NCI-H187 (cell line): Measurements from ENCODE around the gene MOB4.
"Not testable (repeated sequence)": the region's sequence is repeated elsewhere in the genome, so short reads cannot be mapped to it uniquely, and the experiment has no call there.

Experiments
- DNase-seq, 2 experiments: peaks; one replicate each; lab custom pipeline; 2025; lab: John Stamatoyannopoulos, UW

The MOB4 gene

DNA sequence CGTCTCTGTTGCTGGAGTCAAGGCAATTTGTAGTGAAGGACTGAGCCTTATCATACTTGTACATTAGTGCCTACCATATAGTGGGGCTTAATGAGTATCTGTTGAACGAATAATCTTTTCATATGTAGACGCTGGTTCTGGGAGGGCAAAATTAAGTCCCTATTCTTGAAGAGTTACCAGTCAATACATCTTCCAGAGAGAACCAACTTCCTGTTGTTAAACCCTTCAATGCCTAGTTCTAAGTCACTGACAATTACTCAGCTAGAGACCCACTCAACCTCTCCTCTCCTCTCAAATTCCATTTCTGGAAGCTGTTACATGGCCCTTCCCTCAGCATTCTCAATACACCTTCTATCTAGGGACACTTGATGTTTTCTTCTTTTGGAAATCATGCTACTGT lies 1.1 kb upstream of the MOB4 start:
- no peak for DNase-seq

GRCh38 chr2:197515315-197515738 lies 539 bp upstream of the MOB4 start:
- peak in 1 of 2 experiments; percentile 29 for DNase-seq

DNA sequence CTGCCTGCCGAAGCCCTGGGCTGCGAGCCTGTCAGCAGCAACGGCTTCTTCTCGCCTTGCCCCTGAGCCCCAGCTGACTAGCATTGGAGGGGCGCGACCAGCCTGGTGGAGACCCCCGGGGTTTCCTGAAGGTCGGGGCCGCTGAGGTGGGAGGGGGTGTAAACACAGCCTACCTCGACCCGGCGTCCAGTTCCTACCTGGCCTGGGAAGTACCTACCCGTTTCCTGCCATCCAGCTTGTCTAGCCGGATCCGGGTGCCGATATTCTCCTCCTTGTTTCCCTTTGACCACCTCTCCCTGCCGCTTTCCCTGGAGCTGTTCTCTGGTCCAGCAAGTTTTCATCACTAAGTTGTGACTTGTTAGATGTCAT lies 511 bp downstream of the MOB4 start:
- no peak for DNase-seq

DNA sequence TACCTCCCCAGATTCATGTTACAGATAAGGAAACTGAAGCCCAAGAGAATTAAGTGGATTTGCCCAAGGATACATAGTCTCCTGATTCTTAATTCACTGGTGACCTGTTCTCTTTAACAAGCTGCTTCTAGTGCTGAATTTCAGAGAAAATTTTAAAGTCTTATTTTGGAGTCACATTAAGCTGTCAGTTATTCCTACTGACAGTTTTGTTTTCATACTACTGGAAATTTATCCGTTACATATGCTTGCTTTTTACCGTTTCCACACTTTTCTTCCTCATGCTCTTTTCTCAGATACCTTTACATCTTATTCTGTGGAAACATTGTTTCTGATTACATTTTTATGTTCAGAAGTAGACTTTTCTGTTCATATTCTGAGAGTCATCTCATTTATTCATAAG lies 1.3 kb downstream of the MOB4 start:
- DNase-seq = no peak

DNA sequence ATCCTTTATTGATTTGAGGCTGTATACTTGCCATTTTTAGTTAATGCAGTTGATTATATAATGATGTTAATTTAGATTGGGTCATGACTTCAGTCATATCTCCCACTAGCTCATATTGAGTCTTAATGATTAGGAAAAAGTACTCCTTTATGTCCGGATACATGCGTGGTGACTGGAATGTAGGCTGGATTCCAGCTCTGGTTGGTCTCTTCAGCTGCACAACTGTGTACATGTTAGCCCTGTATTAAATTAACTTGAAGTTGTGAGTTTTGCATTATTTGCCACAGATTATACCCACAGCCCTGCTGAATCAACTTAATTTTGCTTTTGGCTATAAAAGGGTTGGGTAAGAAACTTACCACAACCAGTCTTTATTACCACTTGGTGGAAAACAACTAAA lies 22.5 kb downstream of the MOB4 start:
- no peak for DNase-seq

DNA sequence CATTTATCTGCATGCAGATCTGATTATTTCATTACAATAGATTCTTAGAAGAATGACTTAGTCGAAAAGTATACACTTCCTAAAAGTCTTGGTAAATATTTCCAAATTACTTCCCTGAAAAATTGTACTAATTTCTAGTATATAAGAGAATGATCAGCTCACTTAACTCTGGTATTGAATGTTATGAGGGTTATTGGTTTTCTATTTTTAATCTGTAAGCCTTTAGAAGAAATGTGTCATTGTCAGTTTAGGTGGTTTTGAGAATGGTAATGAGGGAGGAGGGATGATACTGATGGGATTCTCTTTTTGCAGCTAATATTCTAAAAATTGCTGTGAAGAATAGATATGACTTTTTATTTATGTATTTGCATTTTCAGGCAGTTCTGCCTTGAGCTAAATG lies 23.9 kb downstream of the MOB4 start:
- no peak for DNase-seq

GRCh38 chr2:197543206-197543605 lies 27.3 kb downstream of the MOB4 start:
- DNase-seq = no peak

GRCh38 chr2:197547163-197547900 lies 31.5 kb downstream of the MOB4 start:
- no peak for DNase-seq

- DNase-seq = no peak
Observed at GRCh38 chr2:197548582-197548981, 32.7 kb downstream of the MOB4 start.

DNA sequence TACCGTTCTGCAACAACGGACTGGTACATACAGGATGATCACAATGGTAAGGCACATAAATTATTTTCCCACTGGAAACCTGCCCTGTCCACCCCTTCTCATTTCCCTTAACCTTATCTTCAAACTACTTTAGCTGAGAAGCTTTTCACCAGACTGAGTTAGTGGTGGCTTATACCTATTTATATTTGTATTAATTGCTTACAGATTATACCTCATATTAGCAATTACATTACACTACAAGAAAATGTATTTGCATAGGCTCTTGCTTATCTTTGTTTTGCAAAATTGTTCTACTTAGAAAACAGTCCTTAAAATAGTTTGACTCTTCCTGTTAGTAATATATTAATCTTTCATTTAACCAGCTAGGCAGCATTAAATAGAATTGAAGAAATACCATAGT lies 35.4 kb downstream of the MOB4 start:
- not testable (repeated sequence) for DNase-seq

- no peak for DNase-seq
Observed at GRCh38 chr2:197555467-197555866, 39.6 kb downstream of the MOB4 start.

DNA sequence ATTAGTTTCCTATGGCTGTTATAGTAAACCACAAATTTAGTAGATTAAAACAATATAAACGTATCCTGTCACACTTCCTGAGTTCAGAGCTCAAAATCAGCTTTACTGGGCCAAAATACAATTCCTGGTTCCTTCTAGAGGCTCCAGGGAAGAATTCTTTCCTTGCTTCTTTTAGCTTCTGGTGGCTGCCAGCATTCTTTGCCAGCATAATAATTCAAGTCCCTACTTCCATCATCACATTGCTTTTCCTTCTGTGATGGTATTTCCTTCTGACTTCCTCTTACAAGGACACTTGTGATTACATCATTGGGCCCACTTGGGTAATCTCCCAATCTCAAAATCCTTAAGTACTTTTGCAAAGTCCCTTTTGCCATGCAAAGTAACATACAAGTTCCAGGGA lies 40.6 kb downstream of the MOB4 start:
- DNase-seq = no peak

DNA sequence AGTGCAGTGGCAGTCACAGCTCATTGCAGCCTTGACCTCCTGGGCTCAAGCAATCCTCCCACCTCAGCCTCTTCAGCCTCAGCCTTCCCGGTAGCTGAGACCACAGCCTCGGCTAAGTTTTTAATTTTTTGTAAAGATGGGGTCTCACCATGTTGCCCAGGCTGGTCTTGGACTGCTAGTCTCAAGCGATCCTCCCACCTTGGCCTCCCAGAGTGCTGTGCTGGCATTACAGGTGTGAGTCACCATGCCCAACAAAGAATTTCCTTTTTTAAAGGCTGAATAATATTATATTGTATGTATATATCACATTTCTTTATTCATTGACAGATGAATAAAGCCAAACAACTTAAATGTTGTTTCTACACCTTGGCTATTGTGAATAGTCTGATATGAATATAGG lies 42.5 kb downstream of the MOB4 start:
- no peak for DNase-seq

- no peak for DNase-seq
Observed at GRCh38 chr2:197559681-197560080, 43.8 kb downstream of the MOB4 start.

- no peak for DNase-seq
Observed at GRCh38 chr2:197560146-197560665, 44.3 kb downstream of the MOB4 start.

DNA sequence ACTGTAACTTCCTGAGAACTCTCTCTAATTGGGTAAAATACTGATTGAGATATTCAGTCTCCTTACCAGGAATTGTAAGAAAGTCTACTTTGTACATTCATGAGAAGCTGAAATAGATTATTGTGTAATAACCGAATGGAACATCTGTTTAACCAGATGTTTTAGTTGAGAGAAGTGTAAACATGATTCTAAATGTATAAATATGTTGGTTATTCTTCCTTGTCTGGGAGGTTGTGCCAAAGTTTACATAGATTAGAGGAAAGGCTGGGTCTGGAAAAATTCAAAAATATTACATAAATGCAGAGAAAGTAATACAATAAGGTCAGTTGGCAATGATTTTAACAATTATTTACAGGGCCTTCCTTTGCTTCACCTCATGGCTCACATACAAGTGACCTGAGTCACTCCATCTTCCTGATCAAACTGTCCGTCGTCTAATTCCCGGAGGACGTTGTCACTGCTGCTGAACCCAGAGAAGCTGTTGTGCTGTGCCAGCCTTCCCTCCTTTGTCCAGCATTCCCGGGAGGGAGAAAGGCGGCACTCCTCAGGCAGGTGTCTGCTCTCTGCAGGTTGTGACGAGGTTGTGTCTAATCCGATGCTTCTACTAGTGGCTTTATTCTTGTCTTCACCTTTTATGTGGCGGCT lies 55.9 kb downstream of the MOB4 start:
- DNase-seq = no peak

DNA sequence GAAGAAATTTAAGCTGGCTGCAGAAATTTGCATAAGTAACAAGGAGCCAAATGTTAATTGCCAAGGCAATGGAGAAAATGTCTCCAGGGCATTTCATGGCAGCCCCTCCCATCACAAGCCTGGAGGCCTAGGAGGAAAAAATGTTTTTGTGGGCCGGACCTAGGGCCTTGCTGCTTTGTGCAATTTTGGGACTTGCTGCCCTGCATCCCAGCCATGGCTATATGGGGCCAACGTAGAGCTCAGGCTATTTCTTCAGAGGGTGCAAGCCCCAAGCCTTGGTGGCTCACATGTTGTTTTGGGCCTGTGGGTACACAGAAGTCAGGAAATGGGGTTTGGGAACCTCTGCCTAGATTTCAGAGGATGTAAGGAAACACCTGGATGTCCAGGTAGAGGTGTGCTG lies 57.7 kb downstream of the MOB4 start:
- DNase-seq = no peak

GRCh38 chr2:197575987-197576386 lies 60.1 kb downstream of the MOB4 start:
- DNase-seq = no peak

DNA sequence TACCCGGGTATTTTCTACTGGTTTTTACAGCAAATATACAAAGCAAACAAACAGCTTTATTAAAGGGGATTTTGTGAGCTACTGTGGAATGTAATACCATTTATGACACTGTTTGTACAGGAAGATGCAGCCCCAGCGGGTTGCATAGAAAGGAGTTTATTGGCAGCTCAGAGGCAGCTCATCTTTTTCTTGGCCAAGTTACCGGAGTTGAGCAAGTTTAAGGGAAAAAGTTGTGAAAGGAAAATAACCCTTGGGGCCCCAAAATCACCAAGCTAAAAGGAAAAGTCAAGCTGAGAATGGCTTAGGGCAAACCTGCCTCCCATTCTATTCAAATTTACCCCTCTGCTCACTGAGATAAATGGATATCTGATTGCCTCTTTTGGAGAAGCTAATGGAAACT lies 60.8 kb downstream of the MOB4 start:
- DNase-seq = no peak

GRCh38 chr2:197577446-197577845 lies 61.6 kb downstream of the MOB4 start:
- no peak for DNase-seq

GRCh38 chr2:197578294-197578693 lies 62.4 kb downstream of the MOB4 start:
- DNase-seq = not testable (repeated sequence)

DNA sequence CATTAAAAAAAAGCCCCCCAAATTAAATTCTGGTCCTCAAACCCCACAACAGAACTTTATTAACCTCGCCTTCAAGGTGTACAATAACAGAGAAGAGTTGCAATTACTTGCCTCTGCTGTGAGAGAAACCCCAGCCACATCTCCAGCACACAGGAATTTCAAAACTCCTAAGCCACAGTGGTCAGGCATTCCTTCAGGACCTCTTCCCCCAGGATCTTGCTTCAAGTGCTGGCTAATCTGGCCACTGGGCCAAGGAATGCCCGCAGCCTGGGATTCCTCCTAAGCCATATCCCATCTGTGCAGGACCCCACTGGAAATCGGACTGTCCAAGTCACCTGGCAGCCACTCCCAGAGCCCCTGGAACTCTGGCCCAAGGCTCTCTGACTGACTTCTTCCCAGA lies 64.3 kb downstream of the MOB4 start:
- DNase-seq = not testable (repeated sequence)

GRCh38 chr2:197587255-197587654 lies 71.4 kb downstream of the MOB4 start:
- DNase-seq = not testable (repeated sequence)
